T-cell (primary cell): ENCODE results near the gene GCN1. TPM values are rescaled to one million over a fixed set of nuclear protein-coding genes. Genes with fewer than 3 reads are reported as not detected.
"Not testable (repeated sequence)": the region's sequence is repeated elsewhere in the genome, so short reads cannot be mapped to it uniquely, and the experiment has no call there.

Experiments
- ATAC-seq, 4 experiments: fragments of 200-7000 bp in 3 of 4; fragments of 150-1000 bp in 1 of 4; cut with Tn5 transposase; replicated peaks in 1 of 4; 1 replicate in 3 of 4; 2 replicates in 1 of 4; pipeline ENCODE4 v1.10.0; 2021; ENCODE audit warnings: moderate library complexity in 3 of 4, mild to moderate bottlenecking in 2 of 4, moderate number of reproducible peaks in 1 of 4
- CTCF ChIA-PET, 2 donors: fragments of 300-600 bp; sonication (Branson Sonifier 250); formaldehyde crosslinking; loops; one replicate each; lab custom pipeline; 2022; ENCODE audit warnings: antibody characterized with exemption in 2 of 2; lab: Charles Lee
- POLR2A ChIA-PET, 2 donors: fragments of 300-600 bp; sonication (Branson Sonifier 250); formaldehyde crosslinking; loops; one replicate each; lab custom pipeline; 2022; ENCODE audit warnings: antibody characterized with exemption in 2 of 2; lab: Charles Lee
- DNase-seq, 35 experiments: peaks; one replicate each; pipeline versions ENCODE4 v3.0.0 to v3.0.0-alpha.2; 2013 to 2023
- H3K27ac ChIP-seq: one replicate; pipeline ENCODE4 v1.5.1; 2013; ENCODE audit warnings: low read length
- H3K27me3 ChIP-seq, 2 experiments: replicated peaks in 1 of 2; 1 replicate in 1 of 2; 2 replicates in 1 of 2; pipeline versions ENCODE4 v1.6.1 to v1.7.0; 2013; ENCODE audit warnings: low read length in 1 of 2, mixed read lengths in 1 of 2; ENCODE audit not compliant: control insufficient read depth in 2 of 2, insufficient read depth in 2 of 2; ENCODE audit errors: extremely low read depth in 1 of 2
- H3K36me3 ChIP-seq, 2 donors: 1 replicate in 1 of 2; 2 replicates in 1 of 2; pipeline versions ENCODE4 v1.6.1 to v1.7.0; 2013; ENCODE audit warnings: low read length in 1 of 2; ENCODE audit not compliant: control insufficient read depth in 2 of 2, insufficient read depth in 1 of 2; ENCODE audit errors: extremely low read depth in 1 of 2
- H3K4me1 ChIP-seq, 2 experiments: 1 replicate in 1 of 2; 2 replicates in 1 of 2; pipeline versions ENCODE4 v1.6.1 to v1.7.0; 2013; ENCODE audit warnings: low read length in 2 of 2, mixed read lengths in 1 of 2; ENCODE audit not compliant: insufficient read depth in 2 of 2, control insufficient read depth in 1 of 2; ENCODE audit errors: extremely low read depth in 1 of 2
- H3K4me3 ChIP-seq, 2 donors: 1 replicate in 1 of 2; 2 replicates in 1 of 2; pipeline versions ENCODE4 v1.5.1 to v1.7.0; 2013; ENCODE audit warnings: mild to moderate bottlenecking in 2 of 2, low read length in 1 of 2, moderate library complexity in 1 of 2; ENCODE audit not compliant: control insufficient read depth in 1 of 2; ENCODE audit errors: extremely low read depth in 1 of 2
- H3K9me3 ChIP-seq: 2 replicates; pipeline ENCODE4 v1.7.0; 2013
- H3K27ac Mint-ChIP-seq, 2 donors: one replicate each; pipeline ENCODE4 v1.8.0; 2020 to 2021; ENCODE audit warnings: mild to moderate bottlenecking in 2 of 2, mixed read lengths in 2 of 2
- H3K27me3 Mint-ChIP-seq, 2 donors: one replicate each; pipeline ENCODE4 v1.8.0; 2021 to 2022; ENCODE audit warnings: mixed read lengths in 2 of 2
- H3K36me3 Mint-ChIP-seq: one replicate; pipeline ENCODE4 v1.8.0; 2021; ENCODE audit warnings: mixed read lengths
- H3K4me1 Mint-ChIP-seq, 3 donors: one replicate each; pipeline ENCODE4 v1.8.0; 2020 to 2022; ENCODE audit warnings: mixed read lengths in 3 of 3, mild to moderate bottlenecking in 1 of 3
- H3K4me3 Mint-ChIP-seq, 3 donors: one replicate each; pipeline ENCODE4 v1.8.0; 2020 to 2022; ENCODE audit warnings: mild to moderate bottlenecking in 3 of 3, mixed read lengths in 3 of 3, moderate library complexity in 3 of 3
- H3K9me3 Mint-ChIP-seq, 3 donors: one replicate each; pipeline ENCODE4 v1.8.0; 2020 to 2022; ENCODE audit warnings: mixed read lengths in 3 of 3
- WGBS: methylation state at CpG from one replicate; pipeline ENCODE4 v1.1.5; 2013; ENCODE audit warnings: missing lambda C conversion rate; ENCODE audit not compliant: insufficient coverage; 5-methylcytosine and 5-hydroxymethylcytosine counted together
- total RNA-seq, 35 experiments: library from RNA in 6 of 35; stranded (reverse) in 6 of 35; fragments of 120-200 nt in 1 of 35; gene quantifications; one replicate each; pipeline versions ENCODE4 v1.2.1 to v1.2.4 and lab custom pipeline; 2013 to 2026

The GCN1 gene
- total RNA-seq, 5 donors from 2014 or later (not counting 1 experiment from before 2014, with no cell fraction given): 139 to 171 (median 161) TPM

GRCh38 chr12:120211243-120211903 is 16.9 kb upstream of the GCN1 start:
- Mint-ChIP-seq H3K9me3 (no peaks in the 10 kb centered on the region), H3K4me3 (no peak overlapping the region), H3K27me3 (no peaks in the 10 kb centered on the region), H3K36me3 (peaks cover 35% of the 10 kb centered on the region), H3K4me1 (no peaks in the 10 kb centered on the region), H3K27ac (peak overlapping the region; percentile 27 to 36)
- Histone ChIP-seq H3K27me3 (no peaks in the 10 kb centered on the region), H3K27ac (no peak overlapping the region), H3K4me3 (no peak overlapping the region), H3K36me3 (peaks cover 39 to 59% of the 10 kb centered on the region in 2 donors), H3K9me3 (no peaks in the 10 kb centered on the region), H3K4me1 (no peaks in the 10 kb centered on the region)
- whole genome bisulfite sequencing: 98% methylated on average over 6 of the region's 12 CpGs
- DNase-seq: no peak
- ChIA-PET POLR2A (interaction anchor here (0.5 to 1.6 kb wide), 3 partner anchors 10 to 256 kb away, joined by 3 to 8 read pairs (median 4); partner anchors contain the start of genes RPLP0 (in 1 of the 2) and SIRT4 (in 1 of the 2)), CTCF (interaction anchor here in 1 of 2 donors (0.6 to 1.4 kb wide), 2 partner anchors 10 to 1294 kb away, joined by 3 to 8 read pairs; partner anchors contain the start of gene RPLP0)
- no peak for ATAC-seq

GRCh38 chr12:120209851-120210250 is 15.3 kb upstream of the GCN1 start:
- Histone ChIP-seq H3K4me3 (no peak overlapping the region), H3K4me1 (no peaks in the 10 kb centered on the region), H3K27me3 (no peaks in the 10 kb centered on the region), H3K9me3 (no peaks in the 10 kb centered on the region), H3K36me3 (peaks cover 33 to 46% of the 10 kb centered on the region in 2 donors), H3K27ac (no peak overlapping the region)
- H3K27me3 Mint-ChIP-seq: no peaks in the 10 kb centered on the region
- peaks cover 28% of the 10 kb centered on the region for H3K36me3 Mint-ChIP-seq
- H3K27ac Mint-ChIP-seq: no peak overlapping the region
- no peaks in the 10 kb centered on the region for H3K4me1 Mint-ChIP-seq
- no peak overlapping the region for H3K4me3 Mint-ChIP-seq
- ChIA-PET POLR2A (interaction anchor here in 1 of 2 donors (1.6 kb wide), 1 partner anchor 9 kb away, joined by 4 read pairs; the partner anchor contains the start of gene RPLP0), CTCF (interaction anchor here in 1 of 2 donors (0.9 to 1.4 kb wide), 2 partner anchors 9 to 151 kb away, joined by 4 to 8 read pairs; partner anchors contain the start of gene RPLP0)
- DNase-seq (no peak), ATAC-seq (peak in 1 of 4 experiments; percentile 16)
- no peaks in the 10 kb centered on the region for H3K9me3 Mint-ChIP-seq
- WGBS: 96% methylated on average over 12 of the region's 13 CpGs

- Mint-ChIP-seq H3K36me3 (peaks cover 19% of the 10 kb centered on the region), H3K4me1 (peaks cover 3 to 4% (median 4%) of the 10 kb centered on the region in 3 donors), H3K27ac (no peak overlapping the region), H3K9me3 (no peaks in the 10 kb centered on the region), H3K27me3 (no peaks in the 10 kb centered on the region), H3K4me3 (no peak overlapping the region)
- 98% methylated on average over 9 of the region's 13 CpGs for WGBS
- H3K36me3 ChIP-seq: peaks cover 12 to 21% of the 10 kb centered on the region in 2 donors
- DNase-seq: no peak
- H3K27ac ChIP-seq: no peak overlapping the region
- no peak for ATAC-seq
- peaks cover under 1 to 3% of the 10 kb centered on the region in 2 experiments for H3K4me1 ChIP-seq
- H3K27me3 ChIP-seq: no peaks in the 10 kb centered on the region
- POLR2A ChIA-PET: no interaction called here
- CTCF ChIA-PET: no interaction called here
- H3K4me3 ChIP-seq: no peak overlapping the region
- no peaks in the 10 kb centered on the region for H3K9me3 ChIP-seq
Observed at GRCh38 chr12:120207227-120207626, 12.7 kb upstream of the GCN1 start.

GRCh38 chr12:120206781-120207180 is 12.3 kb upstream of the GCN1 start:
- H3K27me3 ChIP-seq, H3K27ac ChIP-seq, POLR2A ChIA-PET, DNase-seq, H3K9me3 Mint-ChIP-seq, ATAC-seq, H3K4me1 Mint-ChIP-seq, H3K27ac Mint-ChIP-seq, CTCF ChIA-PET, H3K27me3 Mint-ChIP-seq, H3K4me3 ChIP-seq, H3K9me3 ChIP-seq, H3K4me1 ChIP-seq, H3K4me3 Mint-ChIP-seq: not testable (repeated sequence)
- no CpG with 5 or more reads among the region's 5 CpGs for WGBS
- peaks cover 15% of the 10 kb centered on the region for H3K36me3 Mint-ChIP-seq
- H3K36me3 ChIP-seq: peaks cover 8 to 17% of the 10 kb centered on the region in 2 donors

GRCh38 chr12:120206228-120206627 is 11.7 kb upstream of the GCN1 start:
- Histone ChIP-seq H3K9me3 (no peaks in the 10 kb centered on the region), H3K36me3 (peaks cover 6 to 11% of the 10 kb centered on the region in 2 donors), H3K27ac (no peak overlapping the region), H3K4me1 (peaks cover 2 to 8% of the 10 kb centered on the region in 2 experiments), H3K27me3 (no peaks in the 10 kb centered on the region), H3K4me3 (no peak overlapping the region)
- no peaks in the 10 kb centered on the region for H3K9me3 Mint-ChIP-seq
- H3K4me3 Mint-ChIP-seq: no peak overlapping the region
- POLR2A ChIA-PET: no interaction called here
- ATAC-seq (no peak), DNase-seq (no peak)
- H3K4me1 Mint-ChIP-seq: peaks cover 6 to 7% (median 7%) of the 10 kb centered on the region in 3 donors
- peaks cover 10% of the 10 kb centered on the region for H3K36me3 Mint-ChIP-seq
- H3K27ac Mint-ChIP-seq: peak overlapping the region in 1 of 2 donors; percentile 4
- WGBS: 100% methylated on average over 9 of the region's 10 CpGs
- CTCF ChIA-PET: interaction anchor here in 1 of 2 donors (0.6 kb wide), 1 partner anchor 60 kb away, joined by 5 read pairs; no protein-coding TSS in a partner anchor
- H3K27me3 Mint-ChIP-seq: no peaks in the 10 kb centered on the region

- ChIA-PET POLR2A (interaction anchor here in 1 of 2 donors (0.7 kb wide), 1 partner anchor 19 kb away, joined by 4 read pairs; no protein-coding TSS in a partner anchor), CTCF (interaction anchor here (0.6 to 1.2 kb wide), 3 partner anchors 17 to 35 kb away, joined by 3 to 7 read pairs (median 4); no protein-coding TSS in a partner anchor)
- Histone ChIP-seq H3K27me3 (no peaks in the 10 kb centered on the region), H3K4me1 (peaks cover 10 to 22% of the 10 kb centered on the region in 2 experiments), H3K9me3 (no peaks in the 10 kb centered on the region), H3K4me3 (no peak overlapping the region), H3K36me3 (peaks cover 0 to 8% of the 10 kb centered on the region in 2 donors), H3K27ac (no peak overlapping the region)
- Mint-ChIP-seq H3K9me3 (no peaks in the 10 kb centered on the region), H3K27me3 (no peaks in the 10 kb centered on the region), H3K36me3 (peaks cover 6% of the 10 kb centered on the region), H3K27ac (no peak overlapping the region), H3K4me3 (no peak overlapping the region), H3K4me1 (peaks cover 19 to 25% (median 21%) of the 10 kb centered on the region in 3 donors)
- DNase-seq: no peak
- ATAC-seq: no peak
- no CpG with 5 or more reads among the region's 7 CpGs for WGBS
Observed at GRCh38 chr12:120204171-120204570, 9.7 kb upstream of the GCN1 start.
